GM10248 (cell line): Measurements from ENCODE around the gene FAM181B.

ENCODE experiments used
- CTCF ChIA-PET: fragments of 300-600 bp; sonication (Branson Sonifier 250); formaldehyde crosslinking; extraction: SDS; loops from one replicate; lab custom pipeline; 2021; ENCODE audit warnings: antibody characterized with exemption; lab: Yijun Ruan, JAX
- POLR2A ChIA-PET: fragments of 350-650 bp; sonication (Branson Sonifier 250); formaldehyde crosslinking; extraction: SDS; loops from one replicate; lab custom pipeline; 2020; ENCODE audit warnings: antibody characterized with exemption; lab: Yijun Ruan, JAX
- DNase-seq: peaks from one replicate; pipeline ENCODE4 v3.0.0; 2012; ENCODE audit errors: extremely low spot score
- TF ChIP-seq, protein P1 (sequence below): IDR thresholded peaks from 2 replicates; pipeline ENCODE4 v1.5.1; 2012; ENCODE audit warnings: mild to moderate bottlenecking, low read depth; ENCODE audit errors: extremely low read depth, missing control alignments, control extremely low read depth

FAM181B gene

DNA sequence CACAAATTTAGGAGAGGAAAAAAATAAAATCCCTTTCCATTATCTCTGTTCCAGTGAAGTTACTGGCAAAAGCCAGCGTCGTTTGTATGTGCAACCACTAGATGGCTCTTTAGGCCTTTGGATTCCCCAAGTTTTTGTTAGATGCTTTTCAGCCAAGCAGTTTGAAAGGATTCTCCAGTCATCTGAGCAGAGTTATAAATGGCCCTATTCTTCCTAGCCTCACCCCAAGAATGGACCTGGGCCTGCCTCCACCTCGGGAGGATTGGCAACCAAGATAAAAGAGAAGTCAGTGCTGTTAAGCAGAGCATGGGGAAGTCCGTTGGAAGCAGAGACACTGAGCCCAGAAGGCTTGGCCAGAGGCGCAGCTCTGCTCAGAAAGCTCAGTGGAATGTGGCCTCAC lies 15.4 kb downstream of the FAM181B start:
- POLR2A ChIA-PET = no interaction called here
- TF ChIP-seq, protein P1, sequence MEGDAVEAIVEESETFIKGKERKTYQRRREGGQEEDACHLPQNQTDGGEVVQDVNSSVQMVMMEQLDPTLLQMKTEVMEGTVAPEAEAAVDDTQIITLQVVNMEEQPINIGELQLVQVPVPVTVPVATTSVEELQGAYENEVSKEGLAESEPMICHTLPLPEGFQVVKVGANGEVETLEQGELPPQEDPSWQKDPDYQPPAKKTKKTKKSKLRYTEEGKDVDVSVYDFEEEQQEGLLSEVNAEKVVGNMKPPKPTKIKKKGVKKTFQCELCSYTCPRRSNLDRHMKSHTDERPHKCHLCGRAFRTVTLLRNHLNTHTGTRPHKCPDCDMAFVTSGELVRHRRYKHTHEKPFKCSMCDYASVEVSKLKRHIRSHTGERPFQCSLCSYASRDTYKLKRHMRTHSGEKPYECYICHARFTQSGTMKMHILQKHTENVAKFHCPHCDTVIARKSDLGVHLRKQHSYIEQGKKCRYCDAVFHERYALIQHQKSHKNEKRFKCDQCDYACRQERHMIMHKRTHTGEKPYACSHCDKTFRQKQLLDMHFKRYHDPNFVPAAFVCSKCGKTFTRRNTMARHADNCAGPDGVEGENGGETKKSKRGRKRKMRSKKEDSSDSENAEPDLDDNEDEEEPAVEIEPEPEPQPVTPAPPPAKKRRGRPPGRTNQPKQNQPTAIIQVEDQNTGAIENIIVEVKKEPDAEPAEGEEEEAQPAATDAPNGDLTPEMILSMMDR = peak; percentile 58
- peak; percentile 47 for DNase-seq
- CTCF ChIA-PET = interaction anchor here (0.7 to 5.8 kb wide), 20 partner anchors 14 to 1102 kb away, joined by 3 to 26 read pairs (median 4); partner anchors contain the start of gene FAM181B

DNA sequence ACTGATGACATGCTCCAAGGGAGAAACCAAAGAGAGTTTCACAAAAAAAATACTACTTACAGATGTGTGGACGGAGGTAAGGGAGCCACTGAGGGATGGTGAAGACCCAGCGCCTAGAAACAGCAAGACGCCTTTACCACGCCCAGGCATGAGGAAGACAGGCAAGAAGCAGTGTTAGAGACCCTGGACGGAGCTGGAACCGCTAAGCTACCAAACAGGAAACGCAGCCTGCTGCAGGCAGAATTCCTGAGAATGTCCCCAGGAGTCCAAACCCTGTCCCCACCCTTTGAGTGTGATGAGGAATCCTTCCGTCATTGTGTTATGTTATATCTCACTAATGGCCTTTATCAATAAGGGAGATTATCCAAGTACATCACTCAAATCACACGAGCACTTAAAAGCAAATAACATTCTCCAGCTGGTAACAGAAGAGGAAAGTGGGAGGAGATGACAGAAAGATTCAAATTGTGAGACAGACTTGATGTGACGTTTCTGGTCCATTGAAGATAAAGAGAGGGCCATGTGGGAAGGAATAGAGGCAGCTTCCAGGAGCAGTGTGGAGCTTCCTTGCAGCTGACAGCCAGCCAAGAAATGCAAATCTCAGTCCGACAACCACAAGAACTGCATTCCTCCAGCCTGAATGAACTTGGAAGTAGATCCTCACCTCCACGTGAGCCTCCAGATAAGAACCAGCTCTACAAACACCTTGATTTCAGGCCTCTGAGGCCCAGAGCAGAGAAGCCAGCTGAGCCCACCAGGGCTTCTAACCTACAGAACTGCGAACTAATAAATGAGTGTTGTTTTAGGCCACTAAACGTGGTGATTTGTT lies 19.1 kb downstream of the FAM181B start:
- POLR2A ChIA-PET = no interaction called here
- CTCF ChIA-PET = interaction anchor here (0.9 to 1.9 kb wide), 4 partner anchors 13 to 61 kb away, joined by 3 to 6 read pairs (median 4); no protein-coding TSS in a partner anchor
- TF ChIP-seq, protein P1 = no peak
- no peak for DNase-seq

DNA sequence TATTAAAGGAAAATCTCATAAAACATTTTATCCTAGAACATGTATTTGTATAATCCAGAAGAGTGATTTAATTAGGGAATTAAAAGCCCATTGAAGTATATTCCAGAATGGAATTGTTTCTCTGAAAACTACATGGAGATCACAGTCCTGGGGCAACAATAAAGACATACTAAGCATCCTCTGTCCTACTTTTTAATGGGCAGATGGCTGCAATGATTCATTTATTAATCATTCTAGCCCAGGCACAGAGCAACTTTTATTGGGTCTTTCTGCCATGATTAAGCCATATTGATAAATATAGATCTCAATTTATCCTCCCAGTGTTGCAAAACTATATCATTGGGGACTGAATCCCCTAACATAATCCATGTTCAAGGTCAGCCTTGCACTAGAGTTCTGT lies 22.0 kb downstream of the FAM181B start:
- ChIA-PET CTCF (interaction anchor here (1.0 to 1.6 kb wide), 5 partner anchors 9 to 20 kb away, joined by 3 to 7 read pairs (median 4); no protein-coding TSS in a partner anchor), POLR2A (no interaction called here)
- TF ChIP-seq, protein P1 = no peak
- DNase-seq = no peak

DNA sequence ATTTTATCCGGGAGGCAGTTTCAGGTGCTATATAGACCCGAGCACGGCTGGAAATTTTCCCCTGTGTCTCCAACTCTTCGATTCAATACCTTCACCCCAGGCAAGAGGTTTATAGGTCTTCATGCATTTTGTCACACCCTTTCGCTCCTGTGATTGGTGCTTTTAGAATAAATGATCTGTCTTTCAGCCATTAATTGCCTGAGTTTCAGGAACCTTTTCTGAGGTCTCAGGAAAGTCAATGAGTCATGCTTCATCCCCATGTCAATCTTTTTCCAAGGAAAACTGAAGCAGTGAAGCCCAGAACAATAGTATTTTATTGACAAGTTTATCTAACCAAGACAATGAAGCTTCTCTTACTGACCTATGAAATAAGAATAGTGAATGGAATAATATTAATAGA lies 29.9 kb downstream of the FAM181B start:
- ChIA-PET POLR2A (no interaction called here), CTCF (interaction anchor here (1.3 to 3.7 kb wide), 3 partner anchors 20 to 73 kb away, joined by 3 to 11 read pairs (median 4); no protein-coding TSS in a partner anchor)
- TF ChIP-seq, protein P1 = no peak
- no peak for DNase-seq

DNA sequence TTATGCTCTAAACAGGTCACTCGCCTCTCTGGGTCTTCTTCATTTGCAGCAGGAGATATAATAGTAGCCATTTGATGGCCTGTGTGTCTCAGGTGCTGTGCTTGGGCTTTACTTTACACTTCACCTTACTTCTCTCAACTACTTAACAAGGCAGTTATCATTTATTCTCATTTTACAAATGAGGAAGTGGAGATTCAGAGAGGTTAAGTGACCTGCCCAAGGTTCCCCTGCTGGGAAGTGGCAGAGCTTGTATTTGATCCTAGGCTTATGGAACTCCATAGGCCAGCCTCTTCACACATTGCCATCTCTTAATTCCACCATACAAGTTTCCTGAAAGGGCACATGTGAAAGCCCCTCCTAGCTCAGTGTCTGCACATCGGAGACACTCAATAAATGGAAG lies 30.4 kb downstream of the FAM181B start:
- ChIA-PET POLR2A (no interaction called here), CTCF (interaction anchor here (0.7 to 3.7 kb wide), 9 partner anchors 8 to 1059 kb away, joined by 3 to 26 read pairs (median 5); no protein-coding TSS in a partner anchor)
- TF ChIP-seq, protein P1 = no peak
- no peak for DNase-seq

DNA sequence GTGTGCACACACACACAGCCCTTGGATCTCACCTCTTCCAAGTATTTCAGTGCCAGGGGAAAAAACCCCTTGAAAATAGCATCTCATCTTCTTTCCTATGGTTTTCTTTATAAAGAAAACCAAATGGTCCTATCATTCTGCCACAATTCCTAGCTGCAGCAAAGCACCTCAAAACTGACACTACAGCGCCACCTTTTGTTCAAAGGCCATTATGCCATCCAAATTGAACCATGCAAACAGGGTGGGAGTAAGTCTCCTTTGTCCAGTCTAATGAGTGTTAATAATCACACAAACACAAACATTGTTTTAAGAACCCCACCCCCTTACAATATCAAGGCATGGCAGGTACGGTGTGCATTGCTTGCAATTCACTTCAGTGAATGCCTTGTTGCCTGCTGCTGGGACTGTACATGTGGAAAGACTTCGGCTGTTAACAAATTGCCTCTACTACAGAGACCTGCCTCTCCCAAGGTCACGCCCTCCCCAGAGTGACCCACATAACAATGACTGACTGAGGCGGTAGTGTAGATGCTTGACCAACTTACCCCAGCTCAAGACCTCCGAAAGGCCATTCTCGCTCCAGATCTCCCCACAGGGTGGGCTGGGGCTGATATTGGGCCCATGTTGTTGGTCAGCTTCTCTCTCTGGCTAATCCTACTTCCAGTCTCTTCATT lies 31.7 kb downstream of the FAM181B start:
- CTCF ChIA-PET = interaction anchor here (1.0 to 3.7 kb wide), 18 partner anchors 9 to 1059 kb away, joined by 3 to 26 read pairs (median 6); no protein-coding TSS in a partner anchor
- peak; percentile 29 for DNase-seq

More for the DNA sequence above, 31.7 kb downstream of the FAM181B start:
- POLR2A ChIA-PET = no interaction called here
- TF ChIP-seq, protein P1 = peak; percentile 64
